ENCODE data around the gene AQP6. TPM values are rescaled to one million over a fixed set of nuclear protein-coding genes. Genes with fewer than 3 reads are reported as not detected.

AQP6 gene
- total RNA-seq, 4 donors from 2014 or later, result not detected

DNA sequence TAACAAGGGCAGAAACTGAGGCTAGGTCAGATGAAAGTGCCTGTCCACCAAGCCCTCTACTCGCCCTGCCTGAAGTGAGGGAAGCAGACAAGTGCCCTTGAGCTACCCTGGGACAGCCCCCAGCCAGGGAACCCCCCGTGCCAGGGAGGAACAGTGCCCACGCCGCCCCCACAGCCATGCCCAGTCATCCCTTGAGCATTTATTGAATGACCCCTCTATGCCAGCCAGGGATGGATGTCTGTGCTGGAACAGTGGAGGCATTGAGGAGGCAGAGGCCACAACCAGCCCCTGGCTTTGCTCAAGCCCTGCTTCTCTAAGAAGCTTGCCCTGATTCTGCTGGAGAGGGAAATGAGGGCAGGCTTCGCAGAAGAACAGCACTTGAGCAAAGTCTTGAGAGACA lies 3.7 kb upstream of the AQP6 start:
- 89 to 94% methylated on average over 2 to 5 of the region's 5 CpGs for WGBS, 2 donors
- H3K27ac ChIP-seq, result no peak overlapping the region
- DNase-seq, result no peak

DNA sequence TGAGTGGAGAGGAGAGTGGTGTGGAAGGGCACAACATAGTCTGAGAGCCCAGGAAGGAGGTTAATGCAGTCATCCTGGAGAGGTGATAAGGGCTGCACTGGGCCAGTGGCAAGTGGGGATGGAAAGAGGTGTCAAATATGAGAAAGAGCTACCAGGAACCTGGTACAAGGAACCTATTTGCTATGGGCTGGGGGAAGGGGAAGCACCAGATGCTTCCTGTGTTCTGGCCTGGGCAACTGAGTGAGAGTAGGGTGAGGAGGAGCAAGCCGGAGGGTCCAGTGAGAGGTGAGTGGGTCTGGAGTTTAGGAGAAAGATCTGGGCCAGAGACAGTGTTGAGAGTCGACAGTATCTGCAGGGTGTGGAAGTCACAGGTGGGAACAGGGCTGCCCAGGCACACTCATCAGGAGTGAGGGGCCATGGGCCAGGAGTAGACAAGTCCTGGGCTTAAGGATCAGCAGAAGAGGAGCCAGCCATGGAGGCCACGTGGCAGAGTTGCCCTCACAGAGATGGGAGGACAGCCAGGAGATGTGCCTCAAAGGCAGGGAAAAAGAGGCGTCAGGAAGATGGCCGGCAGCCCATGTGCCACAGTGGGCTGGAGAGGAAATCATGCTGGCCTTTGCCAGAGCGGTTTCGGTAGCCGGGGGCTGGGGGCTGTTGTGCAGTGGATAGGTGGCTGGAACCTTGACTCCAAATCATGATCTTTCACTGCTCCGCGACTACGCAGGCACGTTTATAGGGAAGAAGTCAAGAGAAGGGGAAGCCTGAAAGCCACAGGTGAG lies 2.9 kb upstream of the AQP6 start:
- Histone ChIP-seq H3K9me3 (no peaks in the 10 kb centered on the region), H3K27me3 (no peaks in the 10 kb centered on the region), H3K36me3 (no peaks in the 10 kb centered on the region), H3K4me3 (replicated peaks in 1 of 3) (no peak overlapping the region), H3K4me1 (peaks cover 10 to 18% of the 10 kb centered on the region in 2 donors), H3K27ac (no peak overlapping the region)
- WGBS, 2 donors, result 83 to 89% methylated on average over 12 of the region's 12 CpGs
- no peak for DNase-seq
- intact Hi-C loops (cut with DNase I), result loop anchor here (5.0 kb wide), 3 partner anchors 87 to 103 kb away; partner anchors contain the start of gene ASIC1
- TF ChIP-seq POLR2A (IDR thresholded peaks at IDR 0.05), result no peak
- TF ChIP-seq, protein P1, sequence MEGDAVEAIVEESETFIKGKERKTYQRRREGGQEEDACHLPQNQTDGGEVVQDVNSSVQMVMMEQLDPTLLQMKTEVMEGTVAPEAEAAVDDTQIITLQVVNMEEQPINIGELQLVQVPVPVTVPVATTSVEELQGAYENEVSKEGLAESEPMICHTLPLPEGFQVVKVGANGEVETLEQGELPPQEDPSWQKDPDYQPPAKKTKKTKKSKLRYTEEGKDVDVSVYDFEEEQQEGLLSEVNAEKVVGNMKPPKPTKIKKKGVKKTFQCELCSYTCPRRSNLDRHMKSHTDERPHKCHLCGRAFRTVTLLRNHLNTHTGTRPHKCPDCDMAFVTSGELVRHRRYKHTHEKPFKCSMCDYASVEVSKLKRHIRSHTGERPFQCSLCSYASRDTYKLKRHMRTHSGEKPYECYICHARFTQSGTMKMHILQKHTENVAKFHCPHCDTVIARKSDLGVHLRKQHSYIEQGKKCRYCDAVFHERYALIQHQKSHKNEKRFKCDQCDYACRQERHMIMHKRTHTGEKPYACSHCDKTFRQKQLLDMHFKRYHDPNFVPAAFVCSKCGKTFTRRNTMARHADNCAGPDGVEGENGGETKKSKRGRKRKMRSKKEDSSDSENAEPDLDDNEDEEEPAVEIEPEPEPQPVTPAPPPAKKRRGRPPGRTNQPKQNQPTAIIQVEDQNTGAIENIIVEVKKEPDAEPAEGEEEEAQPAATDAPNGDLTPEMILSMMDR (IDR thresholded peaks at IDR 0.05), result no peak

More for the DNA sequence above, 3.7 kb upstream of the AQP6 start:
- intact Hi-C loops (cut with DNase I), result loop anchor here (5.0 kb wide), 3 partner anchors 88 to 103 kb away; partner anchors contain the start of gene ASIC1
- H3K9me3 ChIP-seq, result no peaks in the 10 kb centered on the region
- no peaks in the 10 kb centered on the region for H3K36me3 ChIP-seq
- H3K4me1 ChIP-seq, result peaks cover 10 to 18% of the 10 kb centered on the region in 2 donors
- TF ChIP-seq, protein P1 (IDR thresholded peaks at IDR 0.05), result no peak
- TF ChIP-seq POLR2A (IDR thresholded peaks at IDR 0.05), result no peak
- no peak overlapping the region for H3K4me3 ChIP-seq (replicated peaks in 1 of 3)
- H3K27me3 ChIP-seq, result no peaks in the 10 kb centered on the region

DNA sequence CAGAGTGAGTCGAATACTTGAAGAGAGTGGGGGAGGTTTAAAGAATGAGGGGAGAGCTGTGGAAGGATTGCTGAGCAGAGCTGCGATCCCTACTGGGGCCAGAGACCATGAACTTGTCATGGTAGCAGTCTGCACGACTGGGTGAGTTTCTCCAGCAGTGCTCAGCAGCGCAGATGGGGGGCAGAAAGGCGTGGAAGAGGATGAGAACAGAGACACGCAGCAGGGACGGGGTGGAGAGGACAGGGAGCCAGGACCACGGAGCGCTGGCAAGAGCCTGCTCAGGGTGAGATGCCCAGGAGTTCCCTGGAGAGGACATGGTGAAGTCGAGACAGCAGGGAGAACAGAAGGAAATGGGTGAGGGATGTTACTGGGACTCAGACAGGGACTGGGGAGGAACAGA lies 2.1 kb upstream of the AQP6 start:
- Histone ChIP-seq H3K4me3 (replicated peaks in 1 of 3) (no peak overlapping the region), H3K27me3 (no peaks in the 10 kb centered on the region), H3K36me3 (no peaks in the 10 kb centered on the region), H3K27ac (no peak overlapping the region), H3K9me3 (no peaks in the 10 kb centered on the region), H3K4me1 (peaks cover 10 to 18% of the 10 kb centered on the region in 2 donors)
- intact Hi-C loops (cut with DNase I), result no loop called here
- DNase-seq, result no peak
- TF ChIP-seq, protein P1 (IDR thresholded peaks at IDR 0.05), result no peak
- TF ChIP-seq POLR2A (IDR thresholded peaks at IDR 0.05), result no peak
- 59 to 64% methylated on average over 10 of the region's 10 CpGs for WGBS, 2 donors

DNA sequence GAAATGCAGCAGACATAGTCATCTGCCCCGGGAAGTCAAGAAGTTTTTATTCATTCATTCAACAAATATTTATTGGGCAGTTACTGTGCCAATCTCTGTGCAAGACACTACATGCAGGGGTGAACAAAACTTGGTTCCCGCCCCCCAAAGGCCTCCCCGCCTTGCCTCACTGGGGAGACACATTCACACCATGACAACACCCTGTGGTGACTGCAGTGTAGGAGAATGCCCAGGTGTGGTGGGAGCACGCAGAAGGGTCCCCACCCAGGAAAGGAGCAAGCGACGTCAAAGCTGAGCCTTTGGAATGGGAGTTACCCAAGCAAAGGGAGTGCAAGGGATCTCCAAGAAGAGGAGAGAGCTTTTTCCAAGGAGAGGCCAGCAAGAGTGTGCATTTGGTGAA lies 1.6 kb upstream of the AQP6 start:
- no peak for DNase-seq
- H3K27ac ChIP-seq, result no peak overlapping the region
- H3K36me3 ChIP-seq, result no peaks in the 10 kb centered on the region
- TF ChIP-seq, protein P1 (IDR thresholded peaks at IDR 0.05), result no peak
- no peak for TF ChIP-seq POLR2A (IDR thresholded peaks at IDR 0.05)
- H3K4me3 ChIP-seq (replicated peaks in 1 of 3), result no peak overlapping the region
- no peaks in the 10 kb centered on the region for H3K9me3 ChIP-seq
- intact Hi-C loops (cut with DNase I), result no loop called here
- peaks cover 10 to 14% of the 10 kb centered on the region in 2 donors for H3K4me1 ChIP-seq
- 79 to 87% methylated on average over 6 of the region's 6 CpGs for WGBS, 2 donors
- no peaks in the 10 kb centered on the region for H3K27me3 ChIP-seq

DNA sequence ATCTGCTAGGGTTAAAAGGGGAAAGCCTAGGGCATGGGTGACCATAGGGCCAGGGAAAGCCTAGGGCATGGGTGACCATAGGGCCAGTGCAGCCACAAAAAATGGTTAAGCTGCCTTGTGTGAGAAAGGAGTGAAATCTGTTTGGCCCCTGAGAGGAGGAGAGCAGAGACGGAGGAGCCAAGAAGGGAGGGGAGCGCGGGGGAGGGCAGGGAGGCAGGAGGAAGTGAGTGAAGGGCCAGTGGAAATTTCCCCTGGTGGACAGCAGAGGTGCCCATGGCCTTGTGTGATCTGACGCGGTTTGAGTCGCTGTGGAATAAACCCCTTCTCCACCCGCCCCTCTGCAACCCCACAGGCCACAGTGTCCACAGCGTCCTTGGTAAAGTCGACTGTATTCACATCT lies 618 bp upstream of the AQP6 start:
- 82 to 88% methylated on average over 9 of the region's 9 CpGs for WGBS, 2 donors
- H3K27ac ChIP-seq, result no peak overlapping the region
- TF ChIP-seq, protein P1 (IDR thresholded peaks at IDR 0.05), result no peak
- no peak for TF ChIP-seq POLR2A (IDR thresholded peaks at IDR 0.05)
- no peaks in the 10 kb centered on the region for H3K36me3 ChIP-seq
- H3K4me3 ChIP-seq (replicated peaks in 1 of 3), result no peak overlapping the region
- DNase-seq, result no peak
- H3K4me1 ChIP-seq, result peaks cover 6 to 8% of the 10 kb centered on the region in 2 donors
- H3K9me3 ChIP-seq, result no peaks in the 10 kb centered on the region
- intact Hi-C loops (cut with DNase I), result no loop called here
- no peaks in the 10 kb centered on the region for H3K27me3 ChIP-seq
